Prostate gland (tissue), 2 donors: ENCODE measurements around the gene CXorf38. TPM values are rescaled to one million over a fixed set of nuclear protein-coding genes. Genes with fewer than 3 reads are reported as not detected.

Source experiments
- DNase-seq: peaks from one replicate; pipeline ENCODE4 v3.0.0-alpha.2; 2019; ENCODE audit warnings: low spot score
- H3K27ac ChIP-seq, 2 donors: fragments of 200-600 bp; sonication (generic); 2 replicates each; pipeline ENCODE4 v1.5.1; 2017 to 2019
- H3K27me3 ChIP-seq: fragments of 200-600 bp; sonication (generic); replicated peaks from 2 replicates; pipeline ENCODE4 v1.5.1; 2019; ENCODE audit not compliant: insufficient read depth
- H3K36me3 ChIP-seq, 2 donors: fragments of 200-600 bp; sonication (generic); 1 replicate in 1 of 2; 2 replicates in 1 of 2; pipeline versions ENCODE4 v1.5.1 to v1.8.1; 2017 to 2019
- H3K4me1 ChIP-seq: fragments of 200-600 bp; sonication (generic); replicated peaks from 2 replicates; pipeline ENCODE4 v1.5.1; 2019
- H3K4me3 ChIP-seq, 2 donors: fragments of 200-600 bp; sonication (generic); 2 replicates each; pipeline ENCODE4 v1.5.1; 2017 to 2019
- H3K9me3 ChIP-seq: fragments of 200-600 bp; sonication (generic); 2 replicates; pipeline ENCODE4 v1.5.1; 2017
- POLR2A ChIP-seq: fragments of 450-650 bp; IDR thresholded peaks from one replicate; pipeline ENCODE4 v1.6.1; 2016; ENCODE audit warnings: antibody characterized with exemption, mild to moderate bottlenecking
- POLR2AphosphoS5 ChIP-seq: sonication (generic); formaldehyde crosslinking; IDR thresholded peaks from one replicate; pipeline ENCODE4 v1.6.1; 2017; ENCODE audit warnings: antibody characterized with exemption
- WGBS: methylation state at CpG from one replicate; pipeline ENCODE4 v1.1.5; 2018; 5-methylcytosine and 5-hydroxymethylcytosine counted together
- intact Hi-C: fragments of 100-400 bp; cut with DNase I; formaldehyde crosslinking; loops from one replicate; pipeline ENCODE4 v1.14.2; 2022
- total RNA-seq, 2 donors: library from RNA; depleted of rRNA; stranded (reverse); fragments of >200 nt; gene quantifications; one replicate each; pipeline ENCODE4 v1.1.0, GENCODE V29; 2016
- TF ChIP-seq, protein P1 (sequence below), 4 experiments: fragments of 200-600 bp in 2 of 4; fragments of 450-650 bp in 2 of 4; sonication (generic) in 2 of 4; IDR thresholded peaks; 1 replicate in 3 of 4; 2 replicates in 1 of 4; pipeline ENCODE4 v1.5.1; 2016 to 2019; ENCODE audit warnings: antibody characterized with exemption in 4 of 4, mild to moderate bottlenecking in 2 of 4, moderate library complexity in 2 of 4

The CXorf38 gene, protein sequence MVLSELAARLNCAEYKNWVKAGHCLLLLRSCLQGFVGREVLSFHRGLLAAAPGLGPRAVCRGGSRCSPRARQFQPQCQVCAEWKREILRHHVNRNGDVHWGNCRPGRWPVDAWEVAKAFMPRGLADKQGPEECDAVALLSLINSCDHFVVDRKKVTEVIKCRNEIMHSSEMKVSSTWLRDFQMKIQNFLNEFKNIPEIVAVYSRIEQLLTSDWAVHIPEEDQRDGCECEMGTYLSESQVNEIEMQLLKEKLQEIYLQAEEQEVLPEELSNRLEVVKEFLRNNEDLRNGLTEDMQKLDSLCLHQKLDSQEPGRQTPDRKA
- 10 to 100 TPM; 12.4 to 15.1 TPM for total RNA-seq

DNA sequence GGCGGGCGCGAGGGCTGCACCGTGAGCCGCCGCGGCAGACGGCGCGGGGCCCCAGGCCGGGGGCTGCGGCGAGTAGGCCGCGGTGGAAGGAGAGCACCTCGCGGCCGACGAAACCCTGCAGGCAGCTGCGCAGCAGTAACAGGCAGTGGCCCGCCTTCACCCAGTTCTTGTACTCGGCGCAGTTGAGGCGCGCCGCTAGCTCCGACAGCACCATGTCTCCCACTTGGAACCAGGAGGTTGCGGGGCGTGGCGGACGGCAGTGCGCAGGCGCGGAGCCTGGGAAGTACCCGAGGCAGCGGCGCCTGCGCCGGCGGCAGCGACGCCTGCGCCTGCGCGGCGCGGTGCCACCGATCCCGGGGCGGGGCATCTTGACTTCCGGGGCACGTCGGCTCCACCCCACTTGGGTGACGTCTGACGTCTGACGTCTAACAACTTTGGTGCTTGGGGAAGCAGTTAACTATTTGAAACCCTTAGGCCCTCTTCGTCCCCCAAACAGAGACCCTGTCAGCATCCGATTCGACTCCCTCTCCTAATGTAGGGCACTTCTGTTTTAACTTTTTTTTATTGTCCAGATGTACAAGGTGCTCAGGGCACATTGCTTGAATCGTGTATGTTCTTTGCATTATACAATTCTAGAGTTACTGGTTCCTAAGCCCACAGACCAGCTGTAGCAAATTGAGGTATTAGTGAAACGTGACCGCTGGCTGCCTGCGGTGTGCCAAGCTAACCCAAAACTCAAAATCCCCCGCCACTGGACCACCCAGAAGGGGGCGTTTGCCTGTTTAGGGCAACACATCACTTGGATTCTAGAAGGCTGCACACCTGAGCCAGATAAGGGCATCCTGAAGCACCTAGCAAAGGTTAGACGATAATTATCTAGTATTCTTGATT lies at the start of gene CXorf38:
Gene CXorf38 (minus strand): TSS at position 255 of the 891 bp plus-strand sequence. CDS start 41 bp downstream, at position 214.
- DNase-seq, result peak; percentile 81
- Histone ChIP-seq H3K27ac (peak within 1 kb of the TSS; percentile 80 to 81), H3K27me3 (no peaks in the 10 kb centered on the region), H3K36me3 (no peaks in the 10 kb centered on the region), H3K4me1 (no peaks in the 10 kb centered on the region), H3K4me3 (peak within 1 kb of the TSS; percentile 64 to 69), H3K9me3 (no peaks in the 10 kb centered on the region)
- 4% methylated on average over 15 of the region's 66 CpGs for WGBS
- TF ChIP-seq POLR2A (peak; percentile 67), POLR2AphosphoS5 (peak; percentile 52)
- TF ChIP-seq, protein P1, sequence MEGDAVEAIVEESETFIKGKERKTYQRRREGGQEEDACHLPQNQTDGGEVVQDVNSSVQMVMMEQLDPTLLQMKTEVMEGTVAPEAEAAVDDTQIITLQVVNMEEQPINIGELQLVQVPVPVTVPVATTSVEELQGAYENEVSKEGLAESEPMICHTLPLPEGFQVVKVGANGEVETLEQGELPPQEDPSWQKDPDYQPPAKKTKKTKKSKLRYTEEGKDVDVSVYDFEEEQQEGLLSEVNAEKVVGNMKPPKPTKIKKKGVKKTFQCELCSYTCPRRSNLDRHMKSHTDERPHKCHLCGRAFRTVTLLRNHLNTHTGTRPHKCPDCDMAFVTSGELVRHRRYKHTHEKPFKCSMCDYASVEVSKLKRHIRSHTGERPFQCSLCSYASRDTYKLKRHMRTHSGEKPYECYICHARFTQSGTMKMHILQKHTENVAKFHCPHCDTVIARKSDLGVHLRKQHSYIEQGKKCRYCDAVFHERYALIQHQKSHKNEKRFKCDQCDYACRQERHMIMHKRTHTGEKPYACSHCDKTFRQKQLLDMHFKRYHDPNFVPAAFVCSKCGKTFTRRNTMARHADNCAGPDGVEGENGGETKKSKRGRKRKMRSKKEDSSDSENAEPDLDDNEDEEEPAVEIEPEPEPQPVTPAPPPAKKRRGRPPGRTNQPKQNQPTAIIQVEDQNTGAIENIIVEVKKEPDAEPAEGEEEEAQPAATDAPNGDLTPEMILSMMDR (IDR thresholded peaks at IDR 0.05), result no peak
- intact Hi-C loops, result no loop called here

DNA sequence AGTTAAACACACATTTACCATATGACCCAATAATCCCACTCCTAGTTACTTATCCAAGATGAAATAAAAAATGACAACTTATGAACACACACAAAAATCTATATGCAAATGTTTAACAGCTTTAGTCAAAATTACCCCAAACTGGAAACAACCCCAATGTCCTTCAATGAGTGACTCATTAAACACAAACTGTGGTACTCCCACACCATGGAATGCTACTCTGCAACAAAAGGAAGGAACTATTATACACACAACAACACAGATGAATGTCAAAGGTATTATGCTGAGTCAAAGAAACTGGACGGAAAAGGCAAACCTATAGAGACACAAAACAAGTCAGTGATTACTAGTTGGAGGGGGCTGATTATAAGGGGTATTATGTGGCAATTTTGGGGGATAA lies 47.4 kb upstream of the CXorf38 start:
- intact Hi-C loops, result no loop called here
- 100% methylated on average over 1 of the region's 1 CpG for WGBS
- Histone ChIP-seq H3K27me3 (no peaks in the 10 kb centered on the region), H3K9me3 (no peaks in the 10 kb centered on the region), H3K4me3 (no peak overlapping the region), H3K36me3 (no peaks in the 10 kb centered on the region), H3K4me1 (no peaks in the 10 kb centered on the region), H3K27ac (no peak overlapping the region)
- no peak for DNase-seq
- TF ChIP-seq POLR2AphosphoS5, result no peak
- no peak for TF ChIP-seq POLR2A
- TF ChIP-seq, protein P1 (IDR thresholded peaks at IDR 0.05), result no peak

DNA sequence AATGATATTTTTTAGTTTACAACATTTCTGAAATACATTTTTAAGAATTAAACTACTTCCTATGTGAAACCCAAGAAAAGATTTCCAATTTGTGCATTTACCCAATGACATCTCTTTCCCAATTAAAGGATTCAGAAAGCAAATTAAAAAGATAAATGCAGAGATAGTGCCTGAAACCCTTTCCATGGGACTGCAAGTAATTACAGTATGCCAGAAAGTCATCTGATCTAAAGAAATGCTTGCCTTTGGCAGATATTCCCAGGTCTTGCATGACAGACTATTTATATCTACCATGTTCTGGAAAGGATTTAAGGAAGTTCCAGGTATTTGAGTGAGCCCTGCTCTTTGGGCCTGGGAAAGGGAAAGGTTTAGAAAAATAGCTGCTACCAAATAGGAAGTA lies 41.6 kb upstream of the CXorf38 start:
- intact Hi-C loops, result no loop called here
- H3K27me3 ChIP-seq, result no peaks in the 10 kb centered on the region
- no peaks in the 10 kb centered on the region for H3K9me3 ChIP-seq
- H3K4me3 ChIP-seq, result no peak overlapping the region
- no peaks in the 10 kb centered on the region for H3K36me3 ChIP-seq
- H3K4me1 ChIP-seq, result no peaks in the 10 kb centered on the region
- no peak for DNase-seq
- no peak overlapping the region for H3K27ac ChIP-seq
- TF ChIP-seq, protein P1 (IDR thresholded peaks at IDR 0.05), result no peak
- TF ChIP-seq POLR2A (no peak), POLR2AphosphoS5 (no peak)

DNA sequence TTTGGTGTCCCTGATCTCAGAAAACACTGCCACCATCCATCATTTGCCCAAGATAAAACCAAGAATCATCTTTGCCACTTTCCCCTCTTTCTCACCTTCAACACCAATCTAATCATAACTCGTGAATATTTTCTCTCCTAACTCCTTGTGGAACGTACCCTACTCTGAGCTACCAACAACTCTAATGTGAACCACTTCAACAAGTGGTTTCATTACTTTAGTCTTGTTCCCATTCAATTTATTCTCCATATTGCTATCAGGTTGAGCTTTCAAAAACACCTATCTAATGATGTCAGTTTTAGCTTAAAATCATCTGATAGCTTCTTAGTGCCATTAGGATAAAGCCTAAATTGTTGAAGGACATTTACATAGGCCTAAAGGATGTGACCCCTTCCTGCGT lies 39.8 kb upstream of the CXorf38 start:
- H3K9me3 ChIP-seq, result no peaks in the 10 kb centered on the region
- no peak overlapping the region for H3K4me3 ChIP-seq
- H3K36me3 ChIP-seq, result no peaks in the 10 kb centered on the region
- no peak for DNase-seq
- WGBS, result 96% methylated on average over 3 of the region's 3 CpGs
- intact Hi-C loops, result no loop called here
- no peaks in the 10 kb centered on the region for H3K4me1 ChIP-seq
- TF ChIP-seq POLR2A, result no peak
- no peak for TF ChIP-seq POLR2AphosphoS5
- TF ChIP-seq, protein P1 (IDR thresholded peaks at IDR 0.05), result no peak
- H3K27ac ChIP-seq, result no peak overlapping the region
- H3K27me3 ChIP-seq, result no peaks in the 10 kb centered on the region
